NCI-H2081 treated with DMSO at 0.1 percent for 48 hours (cell line): ENCODE measurements around the gene APLNR.
"Not testable (repeated sequence)": the region's sequence is repeated elsewhere in the genome, so short reads cannot be mapped to it uniquely, and the experiment has no call there.

ENCODE experiments used
- DNase-seq: peaks from one replicate; lab custom pipeline; 2025; lab: John Stamatoyannopoulos, UW

The APLNR gene

DNA sequence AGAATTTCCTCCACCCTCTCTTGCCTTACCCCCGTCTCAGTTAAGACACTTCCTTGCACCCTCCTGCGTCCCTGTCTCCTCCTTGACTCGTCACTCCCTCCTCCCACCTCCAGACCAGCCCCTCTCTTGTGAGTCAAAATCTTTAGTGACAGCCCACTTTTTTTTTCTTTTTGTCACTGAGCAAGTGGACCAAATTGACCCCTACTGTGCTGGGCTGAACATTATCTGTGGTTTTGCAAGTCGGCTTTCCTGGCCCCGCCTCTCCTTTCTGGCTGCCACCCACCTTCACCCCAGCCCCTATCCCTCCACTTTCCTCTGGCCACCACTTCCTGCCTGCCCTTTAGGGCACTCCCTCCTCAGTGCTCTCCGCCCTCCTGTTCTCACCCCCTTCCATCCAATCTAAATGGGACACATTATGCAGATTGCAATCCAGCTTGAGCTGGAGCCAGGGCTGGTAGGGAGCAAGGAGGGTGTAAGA, at the start of gene APLNR:
Gene APLNR, minus strand, starts transcription at position 47 of the 478 bp plus-strand sequence. CDS start 246 bp downstream, outside the sequence.
- DNase-seq = no peak

DNA sequence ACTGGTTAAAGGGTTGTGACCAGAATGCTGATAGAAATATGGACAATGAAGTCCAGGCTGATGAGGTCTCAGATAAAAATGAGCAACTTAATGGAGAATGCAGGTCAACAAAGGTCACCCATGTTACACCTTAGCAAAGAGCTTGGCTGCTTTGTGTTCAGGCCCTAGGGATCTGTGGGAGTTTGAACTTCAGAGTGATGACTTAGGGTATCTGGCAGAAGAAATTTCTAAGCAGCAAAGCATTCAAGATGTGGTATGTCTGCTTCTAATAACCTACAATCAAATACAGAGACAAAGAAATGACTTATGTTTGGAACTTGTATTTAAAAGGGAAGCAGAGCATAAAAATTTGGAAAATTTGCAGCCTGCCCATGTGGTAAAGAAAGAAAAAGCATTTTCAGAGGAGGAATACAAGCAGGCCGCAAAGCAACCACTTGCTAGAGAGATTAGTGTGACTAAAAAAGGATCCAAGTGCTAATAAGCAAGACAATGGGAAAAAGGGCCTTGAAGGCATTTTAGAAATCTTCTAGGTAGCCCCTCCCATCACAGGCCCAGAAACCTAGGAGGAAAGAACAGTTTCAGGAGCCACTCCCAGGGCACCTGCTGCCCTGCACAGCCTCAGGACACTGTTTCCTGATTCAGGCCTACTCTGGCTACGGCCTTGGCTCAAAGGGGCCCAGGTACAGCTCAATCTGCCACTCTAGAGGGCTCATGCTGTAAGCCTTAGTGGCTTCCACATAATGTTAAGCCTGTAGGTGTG, 46.4 kb upstream of the APLNR start:
- DNase-seq = no peak

DNA sequence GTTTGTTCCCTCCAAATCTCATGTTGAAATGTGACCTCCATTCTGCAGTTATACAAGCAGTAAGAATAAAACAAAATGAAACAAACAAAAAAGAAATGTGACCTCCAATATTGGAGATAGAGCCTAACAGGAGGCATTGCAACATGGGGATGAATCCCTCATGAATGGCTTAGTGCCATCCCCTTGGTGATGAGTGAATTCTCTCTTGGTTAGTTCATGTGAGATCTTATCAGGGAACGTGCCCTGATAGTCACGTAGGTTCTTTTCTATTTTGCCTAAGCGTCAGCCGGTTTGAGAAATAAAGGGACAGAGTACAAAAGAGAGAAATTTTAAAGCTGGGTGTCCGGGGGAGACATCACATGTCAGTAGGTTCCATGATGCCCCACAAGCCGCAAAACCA, 44.5 kb upstream of the APLNR start:
- DNase-seq = not testable (repeated sequence)

DNA sequence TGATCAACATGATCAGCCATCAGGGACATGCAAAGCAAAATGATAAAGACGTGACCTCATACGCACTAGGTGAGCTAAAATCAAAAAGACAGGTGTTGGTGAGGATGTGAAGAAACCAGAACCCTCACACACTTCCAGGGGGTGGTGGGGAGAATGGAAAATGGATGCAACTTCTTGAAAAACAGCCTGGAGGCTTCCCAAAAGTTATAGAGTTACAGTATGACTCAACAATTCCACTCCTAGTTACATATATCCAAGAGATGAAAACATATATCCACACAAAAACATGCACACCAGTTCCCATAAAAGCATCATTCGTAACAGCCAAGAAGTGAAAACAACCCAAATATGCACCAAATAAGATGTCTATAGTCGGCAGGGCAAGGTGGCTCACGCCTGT, 42.1 kb upstream of the APLNR start:
- DNase-seq = no peak

DNA sequence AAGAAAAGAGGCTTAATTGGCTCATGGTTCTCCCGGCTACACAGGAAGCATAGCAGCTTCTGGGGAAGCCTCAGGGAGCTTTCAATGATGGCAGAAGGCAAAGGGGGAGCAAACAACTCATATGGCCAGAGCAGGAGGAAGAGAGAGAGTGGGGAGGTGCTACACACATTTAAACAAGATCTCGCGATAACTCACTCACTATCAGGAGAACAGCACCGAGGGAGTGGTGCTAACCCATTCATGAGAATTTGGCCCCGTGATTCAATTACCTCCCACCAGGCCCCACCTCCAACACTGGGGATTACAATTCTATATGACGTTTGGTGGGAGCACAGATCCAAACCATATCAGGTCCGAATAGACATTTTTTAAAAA, 41.7 kb upstream of the APLNR start:
- no peak for DNase-seq

DNA sequence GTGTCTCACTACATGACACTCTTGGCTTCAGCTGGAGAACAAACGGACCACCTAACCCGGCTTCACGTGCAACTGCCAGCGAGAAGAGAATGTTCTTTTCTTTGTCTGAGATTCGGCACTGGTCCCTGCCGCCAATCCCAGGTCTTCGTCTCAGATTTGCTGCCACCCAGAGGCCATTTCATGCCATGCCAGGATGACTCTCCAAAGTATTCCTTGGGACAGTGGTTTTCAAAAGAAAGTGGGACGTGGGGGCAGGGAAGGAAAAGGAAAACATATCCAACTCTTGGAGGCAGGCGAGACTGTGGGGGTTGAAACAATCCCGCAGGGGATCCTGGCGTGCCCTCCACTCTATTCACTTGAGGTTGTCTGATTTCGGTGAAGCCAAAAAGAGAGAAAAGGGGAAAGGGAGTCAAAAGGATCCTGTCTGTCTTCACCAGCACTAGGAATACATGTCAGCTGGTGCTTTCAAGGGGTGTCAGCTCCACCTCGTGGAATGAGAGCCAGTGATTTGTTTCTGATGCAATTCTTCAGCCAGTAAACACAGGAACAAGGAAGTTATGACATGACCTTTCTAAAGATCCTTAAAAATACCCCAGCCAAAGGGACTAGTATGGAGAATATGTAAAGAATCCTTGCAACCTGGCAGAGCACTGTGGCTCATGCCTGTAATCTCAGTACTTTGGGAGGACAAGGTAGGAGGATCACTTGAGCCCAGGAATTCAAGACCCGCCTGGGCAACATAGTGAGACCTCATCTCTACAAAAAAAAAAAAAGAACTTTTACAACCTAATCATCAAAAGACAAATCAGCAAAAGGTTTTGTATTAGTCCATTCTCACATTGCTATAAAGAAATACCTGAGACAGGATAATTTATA, 41.0 kb upstream of the APLNR start:
- no peak for DNase-seq

DNA sequence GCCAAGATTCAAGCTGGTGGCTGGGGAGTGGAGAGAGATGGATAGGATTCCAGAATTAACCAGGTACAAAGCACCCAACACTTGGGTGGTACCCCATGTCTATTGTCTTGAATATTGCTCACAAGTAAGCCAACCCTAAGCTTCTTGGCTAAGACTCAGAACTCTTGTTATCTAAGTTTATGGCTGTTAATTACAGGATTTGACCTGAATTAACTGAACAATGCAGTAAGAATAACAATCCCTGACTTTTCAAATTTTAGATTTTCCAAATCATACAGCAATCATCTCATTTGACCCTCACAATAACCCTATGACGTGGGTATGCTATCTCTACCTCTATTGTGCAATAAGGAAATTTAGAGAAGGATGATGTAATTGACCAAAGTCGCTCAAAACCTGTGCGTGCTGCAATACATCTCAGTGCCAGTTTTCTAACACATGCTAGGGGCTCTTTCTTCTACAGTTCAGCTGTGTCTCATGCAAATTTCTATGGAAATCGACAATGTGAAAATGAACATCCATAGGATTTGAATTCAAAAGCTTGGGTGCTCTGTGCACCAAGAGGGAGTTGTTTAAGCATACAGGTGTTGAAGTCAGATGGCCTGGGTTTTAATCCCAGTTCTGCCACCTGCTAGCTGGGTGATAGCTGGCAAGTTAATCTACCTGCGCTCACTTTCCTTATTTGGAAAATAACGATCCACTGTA, 40.1 kb upstream of the APLNR start:
- DNase-seq = no peak

DNA sequence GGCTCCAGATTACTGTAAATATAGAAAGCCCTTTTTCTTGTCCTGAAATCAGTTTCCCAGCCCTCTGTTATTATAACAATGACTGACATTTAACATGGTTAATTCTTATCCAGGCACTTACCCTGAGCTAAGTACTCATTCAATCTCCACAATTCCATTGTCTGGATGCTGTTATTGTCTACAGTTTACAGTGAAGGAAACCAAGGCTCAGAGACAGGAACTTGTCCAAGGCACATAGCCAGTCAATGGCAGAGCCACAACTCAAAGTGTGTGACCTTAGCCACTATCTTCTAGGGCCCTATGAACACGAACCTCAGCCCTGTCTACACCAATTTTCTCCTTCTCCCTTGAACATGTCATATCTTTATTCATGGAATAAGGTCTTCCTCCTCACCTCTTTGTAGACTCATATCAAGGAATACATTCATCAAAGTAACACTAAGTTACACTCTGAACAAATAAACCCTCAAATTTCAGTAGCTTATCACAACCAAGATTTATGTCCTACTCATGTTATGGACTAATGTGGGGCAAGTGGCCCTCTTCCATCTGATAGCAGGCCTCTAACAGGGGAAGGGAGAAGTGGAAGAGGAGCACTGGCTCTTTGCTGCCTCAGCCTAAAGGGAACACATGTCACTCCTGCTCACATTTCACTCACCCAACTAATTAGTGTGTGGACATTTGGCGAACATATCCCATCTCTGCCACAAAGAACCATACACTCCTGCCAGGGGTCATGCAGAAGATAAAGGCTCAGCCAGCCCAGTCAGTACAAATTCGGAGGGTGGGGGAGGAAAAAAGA, 39.3 kb upstream of the APLNR start:
- DNase-seq = no peak

DNA sequence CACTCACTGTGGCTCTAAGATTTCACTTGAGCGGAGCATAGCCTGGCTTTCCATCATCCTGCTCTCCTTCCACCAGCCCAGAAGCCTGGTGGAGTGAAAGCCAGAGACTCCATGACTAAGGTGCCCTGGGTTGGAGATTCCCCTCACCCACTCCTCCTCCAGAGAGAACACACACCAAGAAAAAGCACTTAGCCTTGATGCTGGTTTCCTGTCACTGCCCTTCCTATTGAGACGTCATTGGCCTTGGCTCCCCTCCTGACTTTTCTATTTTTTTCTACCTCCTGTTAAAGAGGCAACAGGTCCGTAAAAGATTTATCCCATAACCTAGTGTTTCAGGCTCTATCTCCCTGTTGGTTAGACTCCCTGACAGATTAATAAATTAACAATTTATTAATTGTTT, 38.5 kb upstream of the APLNR start:
- no peak for DNase-seq

DNA sequence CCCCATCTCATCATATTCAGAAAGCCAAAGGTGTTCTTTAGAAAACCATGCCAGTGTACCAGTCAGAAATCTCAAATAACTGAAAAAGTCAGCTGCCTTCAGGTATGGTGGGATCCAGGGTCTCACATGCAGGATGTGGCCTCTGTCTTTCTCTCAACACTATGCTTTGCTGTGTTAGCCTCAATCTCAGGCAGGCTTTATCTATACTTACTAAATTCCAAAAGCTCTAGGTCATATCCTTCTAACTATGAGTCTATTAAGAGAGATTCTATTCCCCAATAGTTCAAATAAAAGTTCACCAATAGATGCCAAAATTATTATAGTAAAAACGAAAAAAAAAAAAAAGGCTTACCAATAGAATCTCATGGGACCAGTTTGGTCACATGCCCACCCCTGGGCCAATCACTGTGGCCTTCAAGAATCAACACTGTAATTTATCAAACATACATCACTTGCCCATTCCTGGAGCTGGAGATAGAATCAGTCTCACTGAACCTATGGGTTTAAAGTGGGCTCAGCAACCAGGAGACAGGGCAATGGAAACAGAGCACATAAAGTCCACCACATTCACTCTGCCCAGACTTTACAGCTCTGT, 38.0 kb upstream of the APLNR start:
- DNase-seq = no peak

DNA sequence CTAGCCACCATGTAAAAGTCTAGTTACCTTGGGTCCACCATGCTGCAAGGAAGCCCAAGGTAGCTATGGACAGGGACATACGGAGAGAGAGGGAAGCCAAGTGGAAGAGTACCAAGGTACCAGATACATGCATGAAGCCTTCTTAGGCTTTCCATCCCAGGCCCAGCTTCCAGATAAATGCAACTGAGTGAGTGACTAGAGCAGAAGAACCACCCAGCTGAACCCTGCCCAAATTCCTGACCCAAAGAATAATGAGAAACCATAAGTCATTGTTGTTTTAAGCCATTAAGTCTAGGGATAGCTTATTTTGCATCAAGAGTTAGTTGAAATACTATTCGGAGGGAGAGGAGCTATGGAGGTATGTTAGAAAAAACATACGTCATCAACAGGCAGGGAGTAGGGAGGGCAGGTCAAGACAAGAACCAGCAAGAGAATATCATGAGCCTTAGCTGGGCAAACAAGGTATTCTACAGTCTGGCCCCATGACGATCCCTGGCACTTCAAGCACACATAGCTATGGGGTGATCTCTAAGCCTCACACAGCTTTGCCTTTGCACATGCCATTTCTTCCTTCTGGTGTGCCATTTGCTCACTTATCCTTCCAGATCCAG, 36.5 kb upstream of the APLNR start:
- no peak for DNase-seq

DNA sequence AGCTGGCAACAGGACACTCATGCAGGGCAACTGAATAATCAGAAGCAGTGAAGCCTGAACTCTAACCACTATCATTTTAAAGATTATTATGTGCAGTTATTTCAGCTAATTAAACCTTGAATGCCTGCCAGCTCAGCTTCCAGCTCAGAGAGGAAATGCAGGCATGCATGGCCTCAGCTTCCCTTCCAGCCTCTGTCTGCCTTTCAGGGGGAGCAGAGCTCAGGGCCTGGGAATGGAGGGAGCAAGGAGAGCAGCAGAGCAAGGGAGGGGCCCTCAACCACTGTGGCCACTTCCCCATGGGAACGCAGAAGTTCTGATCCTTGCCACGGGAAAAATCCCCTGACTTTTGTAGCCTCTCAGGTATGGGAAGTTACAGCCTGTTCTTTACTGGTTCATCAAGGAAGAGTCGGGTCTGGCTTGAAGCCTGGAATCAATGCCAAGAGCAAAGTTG, 32.5 kb upstream of the APLNR start:
- no peak for DNase-seq

DNA sequence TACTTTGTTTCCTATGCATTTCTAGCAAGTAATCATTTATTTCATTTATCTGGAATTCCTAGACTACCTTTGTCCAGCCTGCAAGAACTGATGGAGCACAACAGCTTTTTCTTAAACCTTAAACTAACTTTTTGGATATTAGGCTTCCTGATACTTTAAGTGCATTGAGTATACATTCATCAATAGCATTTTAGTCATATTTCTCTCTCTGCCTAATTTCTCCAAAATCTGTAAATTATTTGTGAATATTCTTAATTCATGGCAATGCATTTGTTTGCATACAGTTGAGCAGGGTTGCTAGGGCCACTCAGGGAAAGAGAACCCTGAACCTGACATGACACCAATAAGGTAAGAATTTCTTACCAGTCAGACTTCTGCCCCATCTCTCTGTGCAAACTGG, 29.1 kb upstream of the APLNR start:
- DNase-seq = no peak

DNA sequence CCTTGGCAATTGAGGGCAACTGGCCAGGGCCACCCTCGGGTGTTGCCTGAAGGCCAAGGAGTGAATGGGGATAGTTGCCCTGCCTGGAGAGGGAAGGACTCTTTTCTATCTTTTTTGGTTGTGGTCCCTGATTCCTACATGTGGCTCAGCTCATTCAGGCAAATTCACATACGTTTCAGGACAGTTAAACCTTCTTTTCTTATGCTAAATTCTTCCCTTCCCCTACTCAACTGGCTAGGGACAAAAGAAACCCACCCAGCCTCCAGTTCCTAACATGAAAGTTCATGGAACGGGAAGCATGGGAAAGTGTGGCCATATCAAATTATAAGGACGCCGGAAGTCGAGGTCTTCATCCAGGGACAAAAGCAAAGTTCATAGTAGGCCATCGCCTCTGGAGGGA, 26.3 kb upstream of the APLNR start:
- no peak for DNase-seq

DNA sequence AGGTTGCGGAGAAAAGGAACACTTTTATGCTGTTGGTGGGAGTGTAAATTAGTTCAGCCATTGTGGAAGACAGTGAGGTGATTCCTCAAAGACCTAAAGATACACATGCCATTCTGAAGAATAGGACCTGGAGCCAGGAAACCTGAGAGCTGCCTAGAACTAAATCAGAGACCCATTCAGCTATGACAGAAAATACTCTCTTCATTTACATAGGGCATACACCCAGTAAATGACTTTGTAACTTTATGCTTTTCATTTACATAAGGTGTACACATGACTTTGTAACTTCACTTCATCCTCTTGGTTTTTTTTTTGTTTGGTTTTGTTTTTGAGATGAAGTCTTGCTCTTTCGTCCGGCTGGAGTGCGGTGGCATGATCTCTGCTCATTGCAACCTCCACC, 25.1 kb upstream of the APLNR start:
- DNase-seq = no peak

DNA sequence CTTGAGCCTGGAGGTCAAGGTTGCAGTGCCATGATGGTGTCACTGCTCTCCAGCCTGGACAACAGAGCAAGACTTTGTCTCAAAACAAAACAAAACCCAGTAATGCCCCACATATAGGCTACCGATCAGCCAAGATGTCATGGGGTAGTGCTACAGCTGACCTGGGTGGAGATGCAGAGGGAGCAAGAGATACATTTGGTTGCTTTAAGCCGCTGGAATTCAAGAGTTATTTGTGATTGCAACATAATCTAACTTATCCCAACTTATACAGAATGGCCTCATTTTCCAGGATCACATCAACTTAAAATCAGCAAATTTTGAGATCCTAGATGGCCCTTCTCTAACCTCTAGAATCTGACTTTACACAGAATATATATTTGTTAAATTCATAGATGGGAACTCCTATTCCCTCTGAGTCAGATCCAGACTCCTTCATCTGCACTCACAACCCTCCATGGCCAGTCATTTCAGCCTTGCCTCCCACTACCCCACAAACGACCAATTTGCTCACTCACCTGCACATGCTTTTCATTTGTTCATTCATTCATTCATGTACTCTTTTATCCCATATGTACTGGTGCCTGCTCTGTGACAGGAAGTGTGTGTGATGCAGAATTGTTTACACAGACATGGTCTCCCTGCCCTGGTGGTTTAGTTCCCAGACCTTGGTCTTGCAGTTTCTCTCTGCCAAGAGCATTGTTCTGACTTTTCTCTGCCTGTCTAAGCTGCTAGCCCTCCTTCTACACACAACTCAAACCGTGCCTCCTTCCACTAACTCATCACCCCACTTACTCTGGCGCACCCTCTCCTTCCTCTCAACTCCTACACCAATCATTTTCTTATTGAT, 24.1 kb upstream of the APLNR start:
- no peak for DNase-seq

DNA sequence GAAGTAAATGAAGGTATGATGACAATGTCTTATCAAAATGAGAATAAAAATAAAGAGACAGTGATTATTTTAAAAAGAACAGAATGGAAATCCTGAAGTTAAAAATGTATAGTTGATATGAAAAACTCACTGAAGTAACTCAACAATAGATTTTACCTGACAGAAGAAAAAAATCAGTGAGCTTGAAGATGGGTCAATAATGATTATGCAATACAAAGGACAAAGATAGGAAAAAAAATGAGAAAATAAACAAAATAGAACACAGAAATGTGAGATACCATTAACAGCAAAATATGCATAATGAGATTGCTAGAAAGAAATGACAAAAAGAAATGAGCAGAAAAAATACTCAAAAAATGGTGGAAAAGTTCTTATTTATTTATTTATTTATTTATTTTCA, 19.1 kb upstream of the APLNR start:
- DNase-seq = no peak

DNA sequence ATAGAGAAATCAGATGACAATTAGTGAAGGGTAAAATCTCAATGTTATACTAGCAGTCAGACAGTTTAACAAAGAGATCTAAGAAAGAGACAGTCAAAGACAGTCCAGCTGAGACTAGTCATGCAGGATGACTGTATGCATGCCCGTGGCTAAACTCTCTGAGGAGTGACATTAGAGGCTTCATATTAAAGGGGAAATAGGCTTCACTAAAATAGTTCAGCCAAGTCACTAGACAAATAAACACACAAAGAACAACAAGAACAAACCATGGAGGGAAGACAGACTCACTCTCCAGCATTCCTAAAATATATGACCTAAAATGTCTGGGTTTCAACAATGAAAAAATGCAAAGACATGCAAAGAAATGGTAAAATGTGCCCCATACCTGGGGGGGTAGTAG, 18.6 kb upstream of the APLNR start:
- no peak for DNase-seq

DNA sequence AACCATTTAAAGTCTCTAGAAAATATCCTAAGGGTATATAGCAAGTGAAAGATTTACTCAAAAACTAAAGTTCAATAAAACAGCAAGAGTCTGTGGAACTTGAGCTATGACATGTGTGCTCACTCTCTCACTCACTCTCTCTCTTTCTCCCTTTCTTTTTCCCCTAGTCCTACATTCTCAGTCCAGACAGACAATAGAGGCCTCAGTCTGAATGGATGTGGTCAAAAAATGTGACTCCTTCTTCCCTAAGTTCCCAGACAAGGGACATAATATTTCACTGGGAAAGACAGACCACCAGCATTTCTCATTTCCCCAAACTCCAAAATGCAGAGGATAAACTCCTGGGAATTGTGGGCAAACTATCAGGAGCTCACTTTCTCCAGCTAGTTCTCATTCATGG, 17.6 kb upstream of the APLNR start:
- DNase-seq = no peak
